H1 (cell line): ENCODE data around the gene ITGA8. TPM values are rescaled to one million over a fixed set of nuclear protein-coding genes. Genes with fewer than 3 reads are reported as not detected.

Experiments used
- CHD2 ChIP-seq: IDR thresholded peaks from 2 replicates; pipeline ENCODE4 v1.6.1; 2012; ENCODE audit warnings: low read length, improper control_type of control experiment
- CTCF ChIP-seq, 3 experiments: IDR thresholded peaks; 1 replicate in 2 of 3; 2 replicates in 1 of 3; pipeline versions ENCODE4 v1.5.1 to v1.6.1; 2011; ENCODE audit warnings: low read length in 3 of 3, mild to moderate bottlenecking in 3 of 3, inconsistent platforms in 2 of 3, low read depth in 1 of 3, moderate library complexity in 1 of 3; ENCODE audit not compliant: insufficient read depth in 1 of 3; ENCODE audit errors: control extremely low read depth in 1 of 3
- EGR1 ChIP-seq: IDR thresholded peaks from 2 replicates; pipeline ENCODE4 v1.6.1; 2011; ENCODE audit warnings: low read depth, low read length, borderline replicate concordance
- GABPA ChIP-seq: IDR thresholded peaks from 2 replicates; pipeline ENCODE4 v1.6.1; 2011; ENCODE audit warnings: mild to moderate bottlenecking, low read length, moderate library complexity, borderline replicate concordance; ENCODE audit not compliant: insufficient read depth
- POLR2A ChIP-seq, 2 experiments: IDR thresholded peaks; 1 replicate in 1 of 2; 2 replicates in 1 of 2; pipeline ENCODE4 v1.6.1; 2011; ENCODE audit warnings: low read depth in 2 of 2, low read length in 2 of 2, mild to moderate bottlenecking in 2 of 2; ENCODE audit errors: control extremely low read depth in 1 of 2
- TAF1 ChIP-seq: IDR thresholded peaks from 2 replicates; pipeline ENCODE4 v1.6.1; 2011; ENCODE audit warnings: mild to moderate bottlenecking, low read depth, low read length
- TCF12 ChIP-seq: IDR thresholded peaks from 2 replicates; pipeline ENCODE4 v1.6.1; 2011; ENCODE audit warnings: low read depth, mild to moderate bottlenecking, low read length
- polyA plus RNA-seq, 7 experiments: library from polyadenylated mRNA; depleted of rRNA in 3 of 7; stranded (reverse) in 5 of 7; unstranded in 2 of 7; fragments of >200 nt in 5 of 7; fragments of 200-250 nt in 2 of 7; gene quantifications; 1 replicate in 5 of 7; 2 replicates in 1 of 7; 4 replicates in 1 of 7; pipeline versions ENCODE4 v1.2.1 to v1.2.3, GENCODE V29; 2011 to 2013; ENCODE audit warnings: missing spikeins in 2 of 7, mixed read lengths in 2 of 7
- total RNA-seq: library from RNA; stranded (reverse); fragmentation: NEBNext Ultra II Directional; extraction: Animal tissue kit (Norgen Biotek cat#: 25700); gene quantifications from 2 replicates; pipeline ENCODE4 v1.2.1, GENCODE V29; 2021
- TF ChIP-seq, protein P1 (sequence below): fragments of 300-600 bp; sonication (generic); IDR thresholded peaks from 2 replicates; pipeline ENCODE4 v1.7.1; 2012; ENCODE audit warnings: low read length, moderate library complexity, mild to moderate bottlenecking, inconsistent platforms; ENCODE audit not compliant: insufficient replicate concordance
- TF ChIP-seq, protein P2 (sequence below): IDR thresholded peaks from 2 replicates; pipeline ENCODE4 v1.6.1; 2011; ENCODE audit warnings: low read depth, mild to moderate bottlenecking, low read length; ENCODE audit not compliant: insufficient read depth

The ITGA8 gene
- total and polyA plus RNA-seq, 2 of the 8 experiments (the other 6 are each of a cell fraction or from before 2014, with no cell fraction given) = not detected

GRCh38 chr10:15484128-15484527 is 235.6 kb downstream of the ITGA8 start (continued):
- TF ChIP-seq, protein P1, sequence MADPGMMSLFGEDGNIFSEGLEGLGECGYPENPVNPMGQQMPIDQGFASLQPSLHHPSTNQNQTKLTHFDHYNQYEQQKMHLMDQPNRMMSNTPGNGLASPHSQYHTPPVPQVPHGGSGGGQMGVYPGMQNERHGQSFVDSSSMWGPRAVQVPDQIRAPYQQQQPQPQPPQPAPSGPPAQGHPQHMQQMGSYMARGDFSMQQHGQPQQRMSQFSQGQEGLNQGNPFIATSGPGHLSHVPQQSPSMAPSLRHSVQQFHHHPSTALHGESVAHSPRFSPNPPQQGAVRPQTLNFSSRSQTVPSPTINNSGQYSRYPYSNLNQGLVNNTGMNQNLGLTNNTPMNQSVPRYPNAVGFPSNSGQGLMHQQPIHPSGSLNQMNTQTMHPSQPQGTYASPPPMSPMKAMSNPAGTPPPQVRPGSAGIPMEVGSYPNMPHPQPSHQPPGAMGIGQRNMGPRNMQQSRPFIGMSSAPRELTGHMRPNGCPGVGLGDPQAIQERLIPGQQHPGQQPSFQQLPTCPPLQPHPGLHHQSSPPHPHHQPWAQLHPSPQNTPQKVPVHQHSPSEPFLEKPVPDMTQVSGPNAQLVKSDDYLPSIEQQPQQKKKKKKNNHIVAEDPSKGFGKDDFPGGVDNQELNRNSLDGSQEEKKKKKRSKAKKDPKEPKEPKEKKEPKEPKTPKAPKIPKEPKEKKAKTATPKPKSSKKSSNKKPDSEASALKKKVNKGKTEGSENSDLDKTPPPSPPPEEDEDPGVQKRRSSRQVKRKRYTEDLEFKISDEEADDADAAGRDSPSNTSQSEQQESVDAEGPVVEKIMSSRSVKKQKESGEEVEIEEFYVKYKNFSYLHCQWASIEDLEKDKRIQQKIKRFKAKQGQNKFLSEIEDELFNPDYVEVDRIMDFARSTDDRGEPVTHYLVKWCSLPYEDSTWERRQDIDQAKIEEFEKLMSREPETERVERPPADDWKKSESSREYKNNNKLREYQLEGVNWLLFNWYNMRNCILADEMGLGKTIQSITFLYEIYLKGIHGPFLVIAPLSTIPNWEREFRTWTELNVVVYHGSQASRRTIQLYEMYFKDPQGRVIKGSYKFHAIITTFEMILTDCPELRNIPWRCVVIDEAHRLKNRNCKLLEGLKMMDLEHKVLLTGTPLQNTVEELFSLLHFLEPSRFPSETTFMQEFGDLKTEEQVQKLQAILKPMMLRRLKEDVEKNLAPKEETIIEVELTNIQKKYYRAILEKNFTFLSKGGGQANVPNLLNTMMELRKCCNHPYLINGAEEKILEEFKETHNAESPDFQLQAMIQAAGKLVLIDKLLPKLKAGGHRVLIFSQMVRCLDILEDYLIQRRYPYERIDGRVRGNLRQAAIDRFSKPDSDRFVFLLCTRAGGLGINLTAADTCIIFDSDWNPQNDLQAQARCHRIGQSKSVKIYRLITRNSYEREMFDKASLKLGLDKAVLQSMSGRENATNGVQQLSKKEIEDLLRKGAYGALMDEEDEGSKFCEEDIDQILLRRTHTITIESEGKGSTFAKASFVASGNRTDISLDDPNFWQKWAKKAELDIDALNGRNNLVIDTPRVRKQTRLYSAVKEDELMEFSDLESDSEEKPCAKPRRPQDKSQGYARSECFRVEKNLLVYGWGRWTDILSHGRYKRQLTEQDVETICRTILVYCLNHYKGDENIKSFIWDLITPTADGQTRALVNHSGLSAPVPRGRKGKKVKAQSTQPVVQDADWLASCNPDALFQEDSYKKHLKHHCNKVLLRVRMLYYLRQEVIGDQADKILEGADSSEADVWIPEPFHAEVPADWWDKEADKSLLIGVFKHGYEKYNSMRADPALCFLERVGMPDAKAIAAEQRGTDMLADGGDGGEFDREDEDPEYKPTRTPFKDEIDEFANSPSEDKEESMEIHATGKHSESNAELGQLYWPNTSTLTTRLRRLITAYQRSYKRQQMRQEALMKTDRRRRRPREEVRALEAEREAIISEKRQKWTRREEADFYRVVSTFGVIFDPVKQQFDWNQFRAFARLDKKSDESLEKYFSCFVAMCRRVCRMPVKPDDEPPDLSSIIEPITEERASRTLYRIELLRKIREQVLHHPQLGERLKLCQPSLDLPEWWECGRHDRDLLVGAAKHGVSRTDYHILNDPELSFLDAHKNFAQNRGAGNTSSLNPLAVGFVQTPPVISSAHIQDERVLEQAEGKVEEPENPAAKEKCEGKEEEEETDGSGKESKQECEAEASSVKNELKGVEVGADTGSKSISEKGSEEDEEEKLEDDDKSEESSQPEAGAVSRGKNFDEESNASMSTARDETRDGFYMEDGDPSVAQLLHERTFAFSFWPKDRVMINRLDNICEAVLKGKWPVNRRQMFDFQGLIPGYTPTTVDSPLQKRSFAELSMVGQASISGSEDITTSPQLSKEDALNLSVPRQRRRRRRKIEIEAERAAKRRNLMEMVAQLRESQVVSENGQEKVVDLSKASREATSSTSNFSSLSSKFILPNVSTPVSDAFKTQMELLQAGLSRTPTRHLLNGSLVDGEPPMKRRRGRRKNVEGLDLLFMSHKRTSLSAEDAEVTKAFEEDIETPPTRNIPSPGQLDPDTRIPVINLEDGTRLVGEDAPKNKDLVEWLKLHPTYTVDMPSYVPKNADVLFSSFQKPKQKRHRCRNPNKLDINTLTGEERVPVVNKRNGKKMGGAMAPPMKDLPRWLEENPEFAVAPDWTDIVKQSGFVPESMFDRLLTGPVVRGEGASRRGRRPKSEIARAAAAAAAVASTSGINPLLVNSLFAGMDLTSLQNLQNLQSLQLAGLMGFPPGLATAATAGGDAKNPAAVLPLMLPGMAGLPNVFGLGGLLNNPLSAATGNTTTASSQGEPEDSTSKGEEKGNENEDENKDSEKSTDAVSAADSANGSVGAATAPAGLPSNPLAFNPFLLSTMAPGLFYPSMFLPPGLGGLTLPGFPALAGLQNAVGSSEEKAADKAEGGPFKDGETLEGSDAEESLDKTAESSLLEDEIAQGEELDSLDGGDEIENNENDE = no peak
- TF ChIP-seq CHD2 (no peak), CTCF (IDR thresholded peaks at IDR 0.05; ENCODE audit: control extremely low read depth in 1 of 3, insufficient read depth in 1 of 3, low read depth in 1 of 3, low read length in 3 of 3) (no peak), GABPA (no peak), TAF1 (no peak), EGR1 (no peak), TCF12 (no peak), POLR2A (IDR thresholded peaks at IDR 0.05; ENCODE audit: control extremely low read depth in 1 of 2, low read depth in 2 of 2, low read length in 2 of 2) (no peak)
- TF ChIP-seq, protein P2, sequence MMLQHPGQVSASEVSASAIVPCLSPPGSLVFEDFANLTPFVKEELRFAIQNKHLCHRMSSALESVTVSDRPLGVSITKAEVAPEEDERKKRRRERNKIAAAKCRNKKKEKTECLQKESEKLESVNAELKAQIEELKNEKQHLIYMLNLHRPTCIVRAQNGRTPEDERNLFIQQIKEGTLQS = no peak
